ENCODE results near the gene TPGS2.
"Not testable (repeated sequence)": the region's sequence is repeated elsewhere in the genome, so short reads cannot be mapped to it uniquely, and the experiment has no call there.

Gene TPGS2

GRCh38 chr18:36821681-36822080, 7.1 kb downstream of the TPGS2 start:
- DNase-seq (ENCODE audit: low read depth in 2 of 2) = no peak

- DNase-seq (ENCODE audit: low read depth in 2 of 2) = no peak
These were observed 9.2 kb downstream of the TPGS2 start for GRCh38 chr18:36819621-36820020.

- no peak for DNase-seq (ENCODE audit: low read depth in 2 of 2)
These were observed 10.2 kb downstream of the TPGS2 start for GRCh38 chr18:36818652-36819051.

- DNase-seq (ENCODE audit: low read depth in 2 of 2) = no peak
These were observed 11.8 kb downstream of the TPGS2 start for GRCh38 chr18:36817039-36817438.

GRCh38 chr18:36816096-36816495, 12.7 kb downstream of the TPGS2 start:
- DNase-seq (ENCODE audit: low read depth in 2 of 2) = not testable (repeated sequence)

- no peak for DNase-seq (ENCODE audit: low read depth in 2 of 2)
These were observed 13.8 kb downstream of the TPGS2 start for GRCh38 chr18:36814994-36815393.

- DNase-seq (ENCODE audit: low read depth in 2 of 2) = no peak
These were observed 15.0 kb downstream of the TPGS2 start for GRCh38 chr18:36813824-36814223.

GRCh38 chr18:36813101-36813775, 15.6 kb downstream of the TPGS2 start:
- no peak for DNase-seq (ENCODE audit: low read depth in 2 of 2)

- no peak for DNase-seq (ENCODE audit: low read depth in 2 of 2)
These were observed 16.1 kb downstream of the TPGS2 start for GRCh38 chr18:36812678-36813077.

GRCh38 chr18:36811955-36812354, 16.8 kb downstream of the TPGS2 start:
- DNase-seq (ENCODE audit: low read depth in 2 of 2) = no peak

GRCh38 chr18:36811430-36811829, 17.4 kb downstream of the TPGS2 start:
- DNase-seq (ENCODE audit: low read depth in 2 of 2) = no peak

GRCh38 chr18:36809590-36810381, 19.0 kb downstream of the TPGS2 start:
- DNase-seq (ENCODE audit: low read depth in 2 of 2) = peak in 1 of 2 donors; percentile 2

- DNase-seq (ENCODE audit: low read depth in 2 of 2) = no peak
These were observed 20.1 kb downstream of the TPGS2 start for GRCh38 chr18:36808681-36809080.

- DNase-seq (ENCODE audit: low read depth in 2 of 2) = no peak
These were observed 23.7 kb downstream of the TPGS2 start for GRCh38 chr18:36805105-36805504.

GRCh38 chr18:36798738-36799473, 29.9 kb downstream of the TPGS2 start:
- DNase-seq (ENCODE audit: low read depth in 2 of 2) = no peak

GRCh38 chr18:36792634-36793283, 36.0 kb downstream of the TPGS2 start:
- no peak for DNase-seq (ENCODE audit: low read depth in 2 of 2)

GRCh38 chr18:36786686-36787085, 42.1 kb downstream of the TPGS2 start:
- no peak for DNase-seq (ENCODE audit: low read depth in 2 of 2)

GRCh38 chr18:36783792-36784191, 45.0 kb downstream of the TPGS2 start:
- DNase-seq (ENCODE audit: low read depth in 2 of 2) = no peak

- no peak for DNase-seq (ENCODE audit: low read depth in 2 of 2)
These were observed 46.1 kb downstream of the TPGS2 start for GRCh38 chr18:36782710-36783109.

GRCh38 chr18:36780748-36781147, 48.1 kb downstream of the TPGS2 start:
- no peak for DNase-seq (ENCODE audit: low read depth in 2 of 2)

- DNase-seq (ENCODE audit: low read depth in 2 of 2) = no peak
These were observed 51.2 kb downstream of the TPGS2 start for GRCh38 chr18:36777566-36777965.

GRCh38 chr18:36776650-36777049, 52.2 kb downstream of the TPGS2 start:
- no peak for DNase-seq (ENCODE audit: low read depth in 2 of 2)

All from stimulated activated CD4-positive, alpha-beta T cell treated with anti-CD3 and anti-CD28 coated beads, Interleukin-15, amount 100 ng/mL, for 48 hours (primary cell).